ENCODE results near the gene CACNB3.
"Not testable (repeated sequence)": the region's sequence is repeated elsewhere in the genome, so short reads cannot be mapped to it uniquely, and the experiment has no call there.

The CACNB3 gene

DNA sequence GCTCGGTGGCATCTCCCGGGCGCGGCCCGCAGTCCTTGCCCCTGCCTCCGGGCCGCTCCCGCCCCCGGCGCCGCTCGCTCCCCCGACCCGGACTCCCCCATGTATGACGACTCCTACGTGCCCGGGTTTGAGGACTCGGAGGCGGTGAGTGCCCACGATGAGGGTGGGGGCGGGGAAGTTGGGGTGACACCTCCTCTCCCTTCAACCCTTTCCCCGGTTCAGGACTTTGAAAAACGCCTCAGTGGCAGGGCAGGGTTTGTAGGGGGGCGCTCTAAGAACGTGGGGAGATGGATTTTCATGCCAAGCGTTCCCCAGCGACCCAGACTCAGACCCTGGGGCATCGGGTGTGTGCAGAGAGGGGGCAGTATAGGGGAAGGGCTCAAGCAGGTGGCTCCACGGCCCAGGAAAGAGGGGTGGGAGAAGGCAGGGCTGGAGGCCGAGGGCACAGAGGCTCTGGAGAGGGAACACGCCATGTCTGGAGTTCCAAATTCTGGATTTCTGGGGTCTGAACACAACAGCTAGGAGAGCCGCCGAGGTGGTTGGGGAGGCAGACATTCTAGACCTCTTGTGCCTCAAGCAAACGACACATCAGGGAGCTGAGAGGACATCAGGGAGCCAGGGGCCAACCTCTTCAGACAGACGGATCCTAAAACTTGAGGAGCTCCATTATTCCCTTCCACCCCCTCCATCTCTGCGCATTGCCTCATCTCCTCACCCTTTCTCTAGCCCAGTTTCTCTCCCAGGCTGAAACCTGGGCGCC lies 715 bp downstream of the CACNB3 start:
- DNase-seq (ENCODE audit: low read depth) = no peak

DNA sequence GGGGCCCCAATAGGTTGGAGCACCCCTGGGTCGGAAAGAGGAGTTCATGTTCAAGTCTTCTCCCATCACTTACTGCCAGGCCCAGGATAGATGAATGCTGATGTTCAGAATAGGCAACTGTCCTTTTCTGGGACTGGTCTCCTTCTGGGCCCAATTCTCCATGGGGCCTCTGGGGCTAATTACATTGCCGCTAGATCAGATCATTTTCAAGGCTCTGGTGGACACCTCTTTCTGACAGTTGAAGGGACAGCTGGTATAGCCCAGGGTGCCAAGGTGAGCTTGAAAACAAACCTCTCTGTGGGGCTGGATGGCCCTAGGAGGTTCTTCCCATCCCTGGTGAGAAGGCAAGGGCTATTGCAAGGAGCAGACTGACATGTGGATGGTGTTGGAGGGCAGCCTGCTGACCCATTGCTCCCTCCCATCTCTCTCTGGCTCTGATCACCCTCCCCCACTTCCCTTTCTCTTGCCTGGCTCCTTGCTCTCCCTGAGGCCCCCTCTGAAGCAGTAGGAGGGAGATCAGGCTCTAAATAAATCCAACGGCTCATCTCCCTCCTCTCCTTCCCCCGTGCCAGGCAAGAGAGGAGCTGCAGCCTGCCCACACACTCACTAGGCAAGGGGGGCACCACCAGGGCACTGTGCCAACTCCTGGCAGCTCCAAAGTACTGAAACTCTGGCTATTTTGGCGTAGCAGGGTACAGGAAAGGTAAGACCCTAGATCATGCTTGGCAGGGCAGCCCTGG lies 1.9 kb downstream of the CACNB3 start:
- no peak for DNase-seq (ENCODE audit: low read depth)

DNA sequence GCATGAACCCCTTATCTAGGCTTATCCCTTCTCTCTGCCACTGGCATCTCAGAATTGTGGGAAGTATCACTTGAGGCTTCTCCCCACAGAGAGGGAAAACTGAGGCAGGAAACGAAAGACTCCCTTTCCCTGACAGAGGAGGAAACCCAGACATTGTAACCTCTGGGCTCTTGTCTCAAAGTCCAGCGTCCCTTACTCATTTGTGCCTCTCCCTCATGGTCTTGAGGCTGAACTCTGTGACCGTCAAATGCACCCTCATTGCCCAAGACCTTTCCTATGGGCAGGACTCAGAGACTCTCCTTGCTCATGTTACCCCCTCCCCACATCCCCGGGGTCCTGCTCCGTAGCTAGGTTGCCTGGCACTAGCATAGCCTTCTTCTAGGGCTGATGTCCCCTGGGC lies 3.8 kb downstream of the CACNB3 start:
- DNase-seq (ENCODE audit: low read depth) = no peak

DNA sequence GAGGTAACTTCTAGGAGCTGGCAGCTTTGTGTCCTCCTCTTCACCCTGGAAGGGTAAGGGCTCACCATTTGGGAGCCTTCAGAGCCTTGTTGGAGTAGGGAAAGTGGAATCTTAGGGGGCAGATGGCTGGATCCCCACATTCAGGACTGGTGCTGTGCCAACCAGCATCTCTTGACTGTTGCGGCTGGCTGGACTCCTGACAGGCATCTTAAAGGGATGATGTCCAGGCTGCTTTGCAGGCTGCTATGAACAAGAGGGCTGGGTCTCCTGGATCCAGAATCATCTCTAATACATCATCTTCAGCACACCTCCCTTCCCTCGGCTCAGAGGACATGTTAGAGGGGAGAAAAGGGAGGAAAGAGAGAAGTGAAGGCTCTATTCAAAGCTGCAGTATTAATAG lies 4.4 kb downstream of the CACNB3 start:
- no peak for DNase-seq (ENCODE audit: low read depth)

DNA sequence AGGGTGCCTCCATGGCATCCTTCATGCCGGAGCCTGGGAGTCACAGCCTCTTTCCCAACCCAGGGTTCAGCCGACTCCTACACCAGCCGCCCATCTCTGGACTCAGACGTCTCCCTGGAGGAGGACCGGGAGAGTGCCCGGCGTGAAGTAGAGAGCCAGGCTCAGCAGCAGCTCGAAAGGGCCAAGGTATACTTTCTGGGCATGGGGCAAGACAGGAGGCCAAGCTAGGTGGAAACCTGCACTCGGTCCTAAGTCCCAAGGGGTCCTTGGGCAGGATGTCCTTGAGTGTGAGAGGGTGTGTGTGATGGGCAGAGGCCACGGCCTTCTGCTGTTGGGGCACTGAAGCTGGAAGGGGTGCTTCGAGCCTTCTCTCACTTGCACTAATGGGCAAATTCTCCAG lies 5.0 kb downstream of the CACNB3 start:
- no peak for DNase-seq (ENCODE audit: low read depth)

DNA sequence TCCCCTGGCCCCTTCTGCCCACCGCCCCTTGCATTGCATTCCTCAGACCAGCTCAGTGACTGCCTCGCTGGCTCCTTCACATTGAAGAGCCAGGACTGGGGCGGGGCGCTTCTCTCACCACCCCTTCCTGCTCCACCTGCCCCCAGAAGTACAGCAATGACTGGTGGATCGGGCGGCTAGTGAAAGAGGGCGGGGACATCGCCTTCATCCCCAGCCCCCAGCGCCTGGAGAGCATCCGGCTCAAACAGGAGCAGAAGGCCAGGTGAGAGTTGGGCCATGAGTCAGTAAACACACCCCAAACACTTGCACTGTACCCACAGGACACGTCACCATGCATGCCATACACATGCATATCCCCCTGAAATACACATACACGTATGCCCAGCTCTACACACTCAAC lies 5.8 kb downstream of the CACNB3 start:
- no peak for DNase-seq (ENCODE audit: low read depth)

DNA sequence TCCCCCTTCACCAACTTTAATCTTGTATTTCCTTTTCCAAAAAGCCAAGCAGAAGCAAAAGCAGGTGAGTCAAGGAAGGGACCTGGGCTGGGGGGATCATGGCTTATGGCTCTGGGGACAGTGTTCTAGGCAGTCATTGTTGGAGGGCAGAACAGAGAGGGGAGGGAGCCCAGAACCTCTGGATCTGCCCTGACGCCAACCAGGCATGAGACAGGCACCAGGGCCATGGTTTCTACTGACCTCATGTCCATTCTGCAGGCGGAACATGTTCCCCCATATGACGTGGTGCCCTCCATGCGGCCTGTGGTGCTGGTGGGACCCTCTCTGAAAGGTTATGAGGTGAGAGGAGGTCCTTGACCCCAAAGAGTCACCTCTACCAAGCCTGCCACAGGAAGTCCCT lies 6.6 kb downstream of the CACNB3 start:
- no peak for DNase-seq (ENCODE audit: low read depth)

DNA sequence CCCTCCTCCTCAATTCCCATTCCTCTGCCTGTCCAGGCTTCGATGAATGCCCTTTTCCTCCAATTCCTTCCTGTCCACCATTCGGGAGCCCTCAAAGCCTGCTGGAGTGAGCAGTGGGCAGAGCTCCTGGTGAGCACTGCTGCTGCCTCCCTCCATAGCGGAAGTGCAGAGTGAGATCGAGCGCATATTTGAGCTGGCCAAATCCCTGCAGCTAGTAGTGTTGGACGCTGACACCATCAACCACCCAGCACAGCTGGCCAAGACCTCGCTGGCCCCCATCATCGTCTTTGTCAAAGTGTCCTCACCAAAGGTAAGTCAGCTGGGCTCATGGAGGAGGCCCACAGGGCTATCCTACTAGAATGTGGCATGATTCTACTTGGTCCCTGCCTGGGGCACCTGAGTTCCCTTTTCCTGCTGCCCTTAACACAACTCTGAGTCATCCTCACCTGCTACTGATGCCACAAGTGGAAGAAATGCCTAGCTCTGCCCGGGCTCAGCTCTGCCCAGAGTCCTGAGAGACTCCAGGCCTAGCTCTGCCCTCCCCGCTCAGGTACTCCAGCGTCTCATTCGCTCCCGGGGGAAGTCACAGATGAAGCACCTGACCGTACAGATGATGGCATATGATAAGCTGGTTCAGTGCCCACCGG lies 8.0 kb downstream of the CACNB3 start:
- DNase-seq (ENCODE audit: low read depth) = no peak

DNA sequence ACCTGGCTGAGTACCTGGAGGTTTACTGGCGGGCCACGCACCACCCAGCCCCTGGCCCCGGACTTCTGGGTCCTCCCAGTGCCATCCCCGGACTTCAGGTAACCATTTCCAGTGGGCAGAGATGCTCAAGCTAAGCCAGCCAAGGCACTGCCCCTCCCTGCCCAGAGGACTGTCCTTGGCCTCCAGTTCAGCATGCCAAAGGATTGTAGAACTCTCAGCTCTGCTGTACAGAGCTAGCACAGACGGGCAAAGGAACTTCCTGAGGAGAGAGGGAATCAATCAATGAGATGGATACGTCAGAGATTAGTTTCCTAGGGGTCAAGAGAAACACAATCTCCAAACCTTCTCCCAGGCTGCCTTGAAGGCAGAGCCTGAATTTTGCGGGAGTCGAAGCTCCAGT lies 8.7 kb downstream of the CACNB3 start:
- DNase-seq (ENCODE audit: low read depth) = no peak

DNA sequence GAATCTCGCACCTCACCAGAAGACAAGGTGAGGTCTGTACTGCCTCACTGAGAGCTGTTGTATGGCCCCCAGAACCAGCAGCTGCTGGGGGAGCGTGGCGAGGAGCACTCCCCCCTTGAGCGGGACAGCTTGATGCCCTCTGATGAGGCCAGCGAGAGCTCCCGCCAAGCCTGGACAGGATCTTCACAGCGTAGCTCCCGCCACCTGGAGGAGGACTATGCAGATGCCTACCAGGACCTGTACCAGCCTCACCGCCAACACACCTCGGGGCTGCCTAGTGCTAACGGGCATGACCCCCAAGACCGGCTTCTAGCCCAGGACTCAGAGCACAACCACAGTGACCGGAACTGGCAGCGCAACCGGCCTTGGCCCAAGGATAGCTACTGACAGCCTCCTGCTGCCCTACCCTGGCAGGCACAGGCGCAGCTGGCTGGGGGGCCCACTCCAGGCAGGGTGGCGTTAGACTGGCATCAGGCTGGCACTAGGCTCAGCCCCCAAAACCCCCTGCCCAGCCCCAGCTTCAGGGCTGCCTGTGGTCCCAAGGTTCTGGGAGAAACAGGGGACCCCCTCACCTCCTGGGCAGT lies 9.3 kb downstream of the CACNB3 start:
- DNase-seq (ENCODE audit: low read depth) = no peak

DNA sequence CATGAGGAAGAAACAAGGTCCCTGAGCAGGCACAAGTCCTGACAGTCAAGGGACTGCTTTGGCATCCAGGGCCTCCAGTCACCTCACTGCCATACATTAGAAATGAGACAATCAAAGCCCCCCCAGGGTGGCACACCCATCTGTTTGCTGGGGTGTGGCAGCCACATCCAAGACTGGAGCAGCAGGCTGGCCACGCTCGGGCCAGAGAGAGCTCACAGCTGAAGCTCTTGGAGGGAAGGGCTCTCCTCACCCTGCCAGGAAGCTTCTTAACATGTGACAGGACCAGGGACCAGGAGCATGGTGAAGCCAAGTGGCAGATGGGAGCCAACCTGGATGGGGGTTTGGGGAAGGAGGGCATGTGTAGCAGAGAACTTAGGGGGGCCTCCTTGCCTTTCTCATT lies 10.0 kb downstream of the CACNB3 start:
- no peak for DNase-seq (ENCODE audit: low read depth)

DNA sequence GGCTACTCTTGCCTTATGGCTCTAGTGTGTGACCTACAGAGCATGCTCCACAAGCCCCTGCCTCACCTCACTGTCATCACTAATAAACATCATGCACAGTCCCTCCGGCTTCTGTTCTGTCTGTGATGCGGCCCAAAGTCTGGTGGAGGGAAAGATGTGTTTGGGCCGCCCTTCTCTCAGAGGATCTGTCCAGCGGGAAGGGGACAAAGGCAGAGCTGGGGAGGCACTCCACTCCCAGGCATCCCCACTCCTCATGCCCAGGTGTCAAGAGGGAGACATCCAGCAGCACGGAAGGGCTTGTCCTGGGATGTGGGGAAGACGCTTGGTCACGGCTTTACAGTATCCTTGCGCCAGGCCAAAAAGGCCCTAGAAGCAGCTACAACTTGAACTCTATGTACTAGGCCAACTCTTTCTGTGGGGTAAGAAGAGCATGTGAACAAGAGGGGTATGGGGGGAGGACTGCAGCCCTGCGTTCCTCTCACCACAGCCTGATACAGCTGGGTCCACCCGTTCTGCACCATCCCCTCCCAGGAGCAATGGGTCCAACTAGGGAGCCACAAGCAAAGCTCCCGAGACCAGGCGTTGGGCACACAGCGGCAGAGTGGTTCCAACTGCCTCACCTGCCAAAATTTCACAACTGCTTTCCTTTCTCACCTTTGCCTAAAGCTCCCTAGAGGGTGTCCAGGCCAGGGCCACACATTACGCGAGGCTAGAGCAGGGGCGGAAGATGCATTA lies 10.7 kb downstream of the CACNB3 start:
- DNase-seq (ENCODE audit: low read depth) = no peak

DNA sequence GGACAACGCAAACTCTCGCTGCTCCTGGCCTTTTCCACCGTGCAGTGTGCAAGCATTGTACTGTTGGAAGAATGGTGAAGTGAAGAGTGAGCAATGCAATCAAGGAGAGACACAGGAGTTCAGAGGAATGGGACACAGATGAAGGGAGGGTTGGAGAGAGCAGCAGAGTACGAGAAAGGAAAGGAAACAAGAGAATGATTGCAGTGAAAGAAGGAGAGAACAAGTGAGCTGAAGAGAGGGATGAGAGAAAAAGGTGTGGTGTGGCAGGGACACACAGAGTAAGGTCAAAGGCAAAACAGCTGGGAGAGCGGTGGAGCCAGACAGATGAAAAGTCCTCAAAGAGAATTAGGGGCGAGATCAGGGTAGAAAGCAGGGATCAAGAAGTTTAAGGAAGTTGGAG lies 13.0 kb downstream of the CACNB3 start:
- no peak for DNase-seq (ENCODE audit: low read depth)

DNA sequence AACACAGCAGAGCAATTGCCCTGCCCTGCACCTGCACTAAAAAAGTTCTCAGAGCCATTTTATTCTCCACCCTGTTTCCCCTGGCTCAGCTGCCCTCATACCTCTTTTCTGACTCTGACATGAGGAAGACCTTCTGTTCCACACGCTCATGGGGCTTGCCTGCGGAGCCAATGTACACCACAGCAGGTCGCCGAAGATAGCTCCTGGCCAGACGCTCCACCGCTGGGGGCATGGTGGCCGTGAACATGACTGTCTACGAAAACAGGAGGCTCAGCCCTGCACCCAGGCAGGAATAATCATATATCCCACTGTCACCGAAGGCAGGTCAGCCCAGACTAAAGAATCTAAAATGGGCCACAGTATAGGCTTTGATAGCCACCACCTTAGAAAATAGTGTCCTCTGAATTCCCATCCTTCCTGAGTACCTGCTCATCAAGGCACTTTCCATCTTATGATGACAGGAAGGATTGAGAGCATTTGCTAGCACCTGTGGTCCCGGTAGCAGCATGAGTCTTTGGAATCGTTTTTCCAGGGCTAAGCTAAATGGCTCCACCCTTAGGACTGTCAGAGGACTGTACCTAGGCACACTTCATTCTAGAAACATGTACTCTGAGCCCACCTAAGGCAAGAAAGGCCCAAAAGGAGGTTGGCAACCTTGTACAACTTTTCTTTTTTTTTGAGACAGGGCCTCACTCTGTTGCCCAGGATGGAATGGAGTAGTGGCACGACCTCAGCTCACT lies 14.2 kb downstream of the CACNB3 start:
- DNase-seq (ENCODE audit: low read depth) = no peak

DNA sequence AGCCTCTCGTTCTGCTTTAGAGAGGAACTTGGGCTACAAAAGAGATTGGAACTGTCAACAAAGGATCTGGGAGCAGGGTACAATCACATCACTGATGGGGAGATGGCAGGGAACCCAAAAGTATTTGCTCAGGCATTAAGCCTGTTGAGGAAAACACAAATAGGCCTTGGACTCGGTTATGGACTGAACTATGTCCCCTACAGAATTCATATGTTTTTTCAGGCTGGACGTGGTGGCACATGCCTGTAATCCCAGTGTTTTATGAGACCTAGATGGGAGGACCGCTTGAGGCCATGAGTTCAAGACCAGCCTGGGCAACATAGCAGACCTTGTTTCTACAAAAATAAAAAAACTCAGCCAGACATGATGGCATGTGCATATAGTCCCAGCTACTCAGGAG lies 19.8 kb downstream of the CACNB3 start:
- DNase-seq (ENCODE audit: low read depth) = no peak

DNA sequence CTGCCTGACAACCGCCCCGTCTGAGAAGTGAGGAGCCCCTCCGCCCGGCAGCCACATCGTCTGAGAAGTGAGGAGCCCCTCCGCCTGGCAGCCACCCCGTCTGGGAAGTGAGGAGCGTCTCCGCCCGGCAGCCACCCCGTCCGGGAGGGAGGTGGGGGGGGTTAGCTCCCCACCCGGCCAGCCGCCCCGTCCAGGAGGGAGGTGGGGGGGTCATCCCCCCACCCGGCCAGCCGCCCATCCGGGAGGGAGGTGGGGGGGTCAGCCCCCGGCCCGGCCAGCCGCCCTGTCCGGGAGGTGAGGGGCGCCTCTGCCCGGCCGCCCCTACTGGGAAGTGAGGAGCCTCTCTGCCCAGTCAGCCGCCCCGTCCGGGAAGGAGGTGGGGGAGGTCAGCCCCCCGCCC lies 23.7 kb downstream of the CACNB3 start:
- DNase-seq (ENCODE audit: low read depth) = not testable (repeated sequence)

DNA sequence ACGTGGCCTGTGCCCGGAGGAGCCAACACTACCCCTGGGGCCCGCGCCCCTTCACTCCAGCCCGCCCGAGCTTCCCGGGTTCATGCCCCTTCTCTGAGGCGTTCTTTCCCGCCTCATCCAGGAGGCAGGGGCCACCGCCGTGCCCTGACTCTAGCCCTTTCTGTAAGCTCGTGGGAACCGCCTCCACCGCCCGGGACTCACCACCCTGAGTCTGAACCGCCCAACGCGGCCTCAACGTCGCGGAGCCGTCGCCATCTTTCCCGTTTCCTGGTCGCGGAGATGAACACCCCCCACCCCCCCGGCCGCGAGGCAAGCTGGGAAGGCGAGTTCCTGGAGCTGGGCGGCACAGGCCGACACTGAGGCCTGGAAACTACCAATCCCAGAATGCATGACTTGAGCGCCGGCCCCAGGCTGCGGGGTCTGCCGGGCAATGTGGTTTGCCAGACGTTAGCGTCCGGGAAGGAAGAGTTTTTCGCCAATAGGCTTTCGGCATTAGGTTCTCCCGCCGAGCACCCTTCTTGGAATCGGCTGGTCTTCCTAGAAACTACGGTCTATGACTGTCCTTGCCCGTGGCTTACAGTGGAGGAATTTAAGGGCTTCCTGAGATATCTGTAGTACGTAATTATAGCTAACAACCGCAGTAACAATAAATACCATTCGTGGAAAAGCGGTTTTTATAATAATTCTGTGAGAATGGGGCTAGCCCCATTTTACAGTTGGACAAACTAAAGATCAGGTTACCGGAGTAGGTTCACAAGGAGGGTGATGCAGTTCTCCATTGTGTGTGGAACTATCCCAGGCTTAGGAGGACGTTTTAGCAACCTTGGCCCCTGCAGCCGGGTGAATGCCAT lies 33.8 kb downstream of the CACNB3 start, which contains the start of gene DDX23:
DDX23 (minus strand) TSS at position 281 of the 851 bp plus-strand sequence. CDS start 6,381 bp downstream, outside the sequence.
- DNase-seq (ENCODE audit: low read depth) = peak; percentile 86

DNA sequence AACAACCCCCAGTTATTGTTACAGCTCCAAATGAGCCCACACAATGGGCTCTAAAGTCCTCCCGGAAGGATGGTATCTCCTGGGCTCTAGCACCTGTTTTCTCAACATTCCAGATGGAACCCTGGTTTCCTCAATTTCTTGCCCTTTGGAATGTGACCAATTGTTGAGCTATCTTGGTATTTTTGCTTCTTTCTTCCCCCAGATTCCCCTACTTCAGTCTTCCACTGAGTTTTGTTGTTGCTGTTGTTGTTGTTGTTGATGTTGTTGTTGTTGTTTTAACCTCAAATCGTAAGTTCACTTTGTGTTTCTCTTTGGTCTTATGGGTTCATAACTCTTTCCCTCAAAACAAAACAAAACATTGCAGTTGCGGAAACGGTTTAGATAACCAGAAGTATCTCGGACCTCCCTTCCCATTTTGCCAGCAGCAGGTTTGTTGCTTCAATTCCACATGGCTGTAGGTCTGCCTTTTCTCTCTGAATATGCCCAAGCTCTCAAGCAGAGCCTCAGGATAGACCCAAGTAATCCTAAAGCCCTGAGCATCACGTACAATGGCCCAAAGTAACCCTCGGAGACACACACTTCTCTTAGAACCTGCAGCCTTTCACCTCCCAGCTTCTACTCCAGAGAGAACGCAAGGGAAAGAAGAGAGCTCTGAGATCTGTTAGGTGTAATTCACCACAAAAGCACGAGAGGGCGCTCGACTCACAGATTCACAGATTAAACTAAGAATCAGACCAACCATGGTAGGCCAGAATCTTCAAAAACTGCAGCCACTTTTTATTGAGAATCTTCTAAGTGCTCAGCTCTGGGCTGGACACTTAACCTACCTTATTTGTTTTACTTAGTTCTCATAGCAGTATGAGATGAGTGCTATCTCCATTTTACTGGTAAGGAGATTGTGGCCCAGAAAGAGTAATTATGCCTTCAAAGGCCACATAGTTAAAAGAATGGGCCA lies 34.7 kb downstream of the CACNB3 start:
- peak; percentile 74 for DNase-seq (ENCODE audit: low read depth)

DNA sequence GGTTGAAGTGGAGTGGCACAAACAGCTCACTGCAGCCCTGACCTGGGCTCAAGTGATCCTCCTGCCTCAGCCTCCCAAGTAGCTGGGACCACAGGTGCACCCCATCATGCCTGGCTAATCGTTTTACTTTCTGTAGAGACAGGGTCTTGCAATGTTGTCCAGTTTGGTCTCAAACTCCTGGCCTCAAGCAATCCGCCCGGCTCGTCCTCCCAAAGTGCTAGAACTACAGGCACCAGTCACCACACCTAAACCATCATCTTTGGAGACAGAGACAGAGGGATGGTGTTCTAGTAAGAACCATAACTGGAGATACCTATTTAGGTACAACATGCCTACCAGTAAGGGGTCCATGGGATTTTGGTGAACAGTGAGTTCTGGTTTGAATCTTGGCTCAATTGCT lies 36.2 kb downstream of the CACNB3 start:
- no peak for DNase-seq (ENCODE audit: low read depth)
